K562 (cell line): ENCODE data around the gene PTH1R. TPM values are rescaled to one million over a fixed set of nuclear protein-coding genes. Genes with fewer than 3 reads are reported as not detected.

Experiments
- ARID4B ChIP-seq: sonication (generic); formaldehyde crosslinking; IDR thresholded peaks from 2 replicates; pipeline ENCODE4 v1.8.0; 2022; ENCODE audit warnings: mild to moderate bottlenecking, missing genetic modification reagents
- DPF2 ChIP-seq: fragments of 450-650 bp; IDR thresholded peaks from 2 replicates; pipeline ENCODE4 v1.6.1; 2016
- GABPB2 ChIP-seq: fragments of 250-450 bp; sonication (Bioruptor Pico); conservative IDR thresholded peaks from 2 replicates; pipeline ENCODE4 v1.5.1; 2021; ENCODE audit warnings: mild to moderate bottlenecking
- MIER1 ChIP-seq: fragments of 450-650 bp; IDR thresholded peaks from 2 replicates; pipeline ENCODE4 v1.6.1; 2016; ENCODE audit warnings: antibody characterized with exemption, mild to moderate bottlenecking, low read depth
- MITF ChIP-seq: IDR thresholded peaks from 2 replicates; pipeline ENCODE4 v1.6.1; 2014; ENCODE audit warnings: antibody characterized with exemption
- PATZ1 ChIP-seq: fragments of 250-450 bp; sonication (Bioruptor Pico); IDR thresholded peaks from 2 replicates; pipeline ENCODE4 v1.5.0; 2020; ENCODE audit warnings: mild to moderate bottlenecking, borderline replicate concordance
- POLR2AphosphoS5 ChIP-seq: IDR thresholded peaks from 2 replicates; pipeline ENCODE4 v1.6.1; 2011; ENCODE audit warnings: mild to moderate bottlenecking, low read depth, low read length, moderate library complexity; ENCODE audit not compliant: control insufficient read depth, insufficient read depth
- POU5F1 ChIP-seq: fragments of 150-350 bp; IDR thresholded peaks from 2 replicates; pipeline ENCODE4 v1.6.1; 2014; ENCODE audit warnings: borderline replicate concordance, low read length, low read depth, mild to moderate bottlenecking; ENCODE audit not compliant: partially characterized antibody
- SAFB ChIP-seq: fragments of 200-400 bp; formaldehyde crosslinking; IDR thresholded peaks from 2 replicates; pipeline ENCODE4 v1.6.1; 2017; ENCODE audit warnings: low read depth, low read length, borderline replicate concordance
- SFPQ ChIP-seq: fragments of 200-400 bp; formaldehyde crosslinking; IDR thresholded peaks from 2 replicates; pipeline ENCODE4 v1.6.1; 2017; ENCODE audit warnings: mild to moderate bottlenecking, low read depth, low read length, moderate library complexity
- ZBTB8A ChIP-seq: fragments of 450-650 bp; IDR thresholded peaks from 2 replicates; pipeline ENCODE4 v1.6.1; 2018; ENCODE audit warnings: mild to moderate bottlenecking, moderate library complexity; ENCODE audit not compliant: partially characterized antibody
- ZNF830 ChIP-seq: fragments of 250-450 bp; sonication (Bioruptor Pico); IDR thresholded peaks from 2 replicates; pipeline ENCODE4 v1.5.0; 2021; ENCODE audit warnings: mild to moderate bottlenecking
- polyA plus RNA-seq, 8 experiments: library from polyadenylated mRNA; depleted of rRNA in 4 of 8; stranded (reverse) in 5 of 8; unstranded in 3 of 8; fragments of >200 nt; fragmentation: Nextera tagmentation in 2 of 8; fragmentation: Illumina TruSeq in 1 of 8; extraction: Ambion mirVana in 2 of 8; extraction: Trizol in 1 of 8; gene quantifications; 2 replicates each; pipeline versions ENCODE4 v1.2.1 to v1.2.3, GENCODE V29; 2011 to 2014; ENCODE audit warnings: inconsistent platforms in 1 of 8, missing spikeins in 1 of 8
- total RNA-seq, 7 experiments: library from RNA; depleted of rRNA in 6 of 7; stranded (reverse); fragments of >200 nt in 6 of 7; fragmentation: Illumina TruSeq in 2 of 7; extraction: Trizol in 2 of 7; gene quantifications; 2 replicates each; pipeline versions ENCODE4 v1.2.1 to v1.2.3, GENCODE V29; 2011 to 2021; ENCODE audit warnings: low replicate concordance in 1 of 7

PTH1R gene
- total and polyA plus RNA-seq, 9 of the 15 experiments (the other 6 are each of a cell fraction or from before 2014, with no cell fraction given): not detected

- peak; percentile 47; the same call in 1 of the 2 replicates for TF ChIP-seq MITF
- TF ChIP-seq SFPQ: no peak
- TF ChIP-seq ARID4B (CRISPR knock-in tag): 0 out of 2 replicates have a peak, but pooled peaks have one; percentile 9
- no peak for TF ChIP-seq ZBTB8A
- no peak for TF ChIP-seq POU5F1
- no peak for TF ChIP-seq POLR2AphosphoS5
- peak; percentile 93 for TF ChIP-seq DPF2
- TF ChIP-seq ZNF830 (CRISPR knock-in tag): 0 out of 2 replicates have a peak, but pooled peaks have one; percentile 43
- 0 out of 2 replicates have a peak, but pooled peaks have one; percentile 46 for TF ChIP-seq PATZ1 (CRISPR knock-in tag)
- TF ChIP-seq GABPB2 (CRISPR knock-in tag): no peak
- TF ChIP-seq MIER1: no peak
- no peak for TF ChIP-seq SAFB
Observed at GRCh38 chr3:46947981-46948791, 70.7 kb downstream of the PTH1R start (continued).
